Effector memory CD4-positive, alpha-beta T cell (primary cell): ENCODE results near the gene PAK1.

ENCODE experiments used
- DNase-seq, 3 donors: peaks; one replicate each; pipeline ENCODE4 v3.0.0-alpha.2; 2020
- H3K27ac ChIP-seq: 2 replicates; pipeline ENCODE4 v1.7.0; 2013; ENCODE audit warnings: mild to moderate bottlenecking, low read length, moderate library complexity; ENCODE audit not compliant: insufficient read depth, poor library complexity, severe bottlenecking
- H3K27me3 ChIP-seq: replicated peaks from 2 replicates; pipeline ENCODE4 v1.7.0; 2013; ENCODE audit warnings: mild to moderate bottlenecking, low read length; ENCODE audit not compliant: insufficient read depth, control insufficient read depth, poor library complexity, severe bottlenecking
- H3K36me3 ChIP-seq: 2 replicates; pipeline ENCODE4 v1.7.0; 2013; ENCODE audit warnings: mild to moderate bottlenecking, low read length, moderate library complexity; ENCODE audit not compliant: control insufficient read depth, insufficient read depth
- H3K4me1 ChIP-seq: 2 replicates; pipeline ENCODE4 v1.7.0; 2013; ENCODE audit warnings: low read length, mild to moderate bottlenecking; ENCODE audit not compliant: control insufficient read depth, insufficient read depth, poor library complexity, severe bottlenecking
- H3K4me3 ChIP-seq: 2 replicates; pipeline ENCODE4 v1.7.0; 2013; ENCODE audit warnings: low read length, low read depth, mild to moderate bottlenecking; ENCODE audit not compliant: insufficient read depth, poor library complexity, severe bottlenecking
- H3K9me3 ChIP-seq: 2 replicates; pipeline ENCODE4 v1.7.0; 2013; ENCODE audit warnings: mild to moderate bottlenecking, low read length, moderate library complexity; ENCODE audit not compliant: control insufficient read depth
- total RNA-seq, 3 donors: gene quantifications; one replicate each; lab custom pipeline; 2026; lab: John Stamatoyannopoulos, UW

Gene PAK1
- 10.9 to 16.1 (median 13.1) reads per million in 3 donors for total RNA-seq

- peak within 1 kb of the TSS; percentile 57 for H3K27ac ChIP-seq
- H3K36me3 ChIP-seq: no peaks in the 10 kb centered on the region
- no peaks in the 10 kb centered on the region for H3K27me3 ChIP-seq
- peak within 1 kb of the TSS; percentile 53 for H3K4me3 ChIP-seq
- peaks cover 5% of the 10 kb centered on the region for H3K4me1 ChIP-seq
- peak; percentile 89 to 92 (median 90) for DNase-seq
- H3K9me3 ChIP-seq: no peaks in the 10 kb centered on the region
Observed at GRCh38 chr11:77473801-77474683, at the start of gene PAK1. Gene PAK1, minus strand, starts transcription at chr11:77474094. Its CDS starts 81,574 bp downstream, at chr11:77392520.

- H3K36me3 ChIP-seq: no peaks in the 10 kb centered on the region
- H3K9me3 ChIP-seq: no peaks in the 10 kb centered on the region
- no peak overlapping the region for H3K27ac ChIP-seq
- no peaks in the 10 kb centered on the region for H3K4me1 ChIP-seq
- H3K4me3 ChIP-seq: no peak overlapping the region
- no peak for DNase-seq
- no peaks in the 10 kb centered on the region for H3K27me3 ChIP-seq
Observed at GRCh38 chr11:77522215-77522614, 48.3 kb upstream of the PAK1 start.

- Histone ChIP-seq H3K9me3 (no peaks in the 10 kb centered on the region), H3K27ac (no peak overlapping the region), H3K36me3 (no peaks in the 10 kb centered on the region), H3K4me3 (no peak overlapping the region), H3K4me1 (no peaks in the 10 kb centered on the region), H3K27me3 (no peaks in the 10 kb centered on the region)
- DNase-seq: no peak
Observed at GRCh38 chr11:77519847-77520246, 46.0 kb upstream of the PAK1 start.

GRCh38 chr11:77518471-77518870 is 44.6 kb upstream of the PAK1 start:
- no peak overlapping the region for H3K4me3 ChIP-seq
- no peak overlapping the region for H3K27ac ChIP-seq
- no peaks in the 10 kb centered on the region for H3K9me3 ChIP-seq
- no peaks in the 10 kb centered on the region for H3K27me3 ChIP-seq
- H3K4me1 ChIP-seq: no peaks in the 10 kb centered on the region
- no peaks in the 10 kb centered on the region for H3K36me3 ChIP-seq
- no peak for DNase-seq

GRCh38 chr11:77517753-77518152 is 43.9 kb upstream of the PAK1 start:
- Histone ChIP-seq H3K9me3 (no peaks in the 10 kb centered on the region), H3K27ac (no peak overlapping the region), H3K4me3 (no peak overlapping the region), H3K36me3 (no peaks in the 10 kb centered on the region), H3K27me3 (no peaks in the 10 kb centered on the region), H3K4me1 (no peaks in the 10 kb centered on the region)
- DNase-seq: no peak

- no peak overlapping the region for H3K27ac ChIP-seq
- no peaks in the 10 kb centered on the region for H3K9me3 ChIP-seq
- H3K4me3 ChIP-seq: no peak overlapping the region
- H3K4me1 ChIP-seq: no peaks in the 10 kb centered on the region
- DNase-seq: no peak
- H3K27me3 ChIP-seq: no peaks in the 10 kb centered on the region
- H3K36me3 ChIP-seq: no peaks in the 10 kb centered on the region
Observed at GRCh38 chr11:77517226-77517625, 43.3 kb upstream of the PAK1 start.

- no peak for DNase-seq
- Histone ChIP-seq H3K27ac (no peak overlapping the region), H3K27me3 (no peaks in the 10 kb centered on the region), H3K9me3 (no peaks in the 10 kb centered on the region), H3K4me1 (no peaks in the 10 kb centered on the region), H3K36me3 (no peaks in the 10 kb centered on the region), H3K4me3 (no peak overlapping the region)
Observed at GRCh38 chr11:77515483-77515882, 41.6 kb upstream of the PAK1 start.

- no peak overlapping the region for H3K27ac ChIP-seq
- H3K36me3 ChIP-seq: no peaks in the 10 kb centered on the region
- H3K4me1 ChIP-seq: no peaks in the 10 kb centered on the region
- H3K4me3 ChIP-seq: no peak overlapping the region
- no peak for DNase-seq
- H3K27me3 ChIP-seq: no peaks in the 10 kb centered on the region
- no peaks in the 10 kb centered on the region for H3K9me3 ChIP-seq
Observed at GRCh38 chr11:77515063-77515462, 41.2 kb upstream of the PAK1 start.

- H3K27ac ChIP-seq: no peak overlapping the region
- no peaks in the 10 kb centered on the region for H3K4me1 ChIP-seq
- no peak for DNase-seq
- no peaks in the 10 kb centered on the region for H3K36me3 ChIP-seq
- no peaks in the 10 kb centered on the region for H3K9me3 ChIP-seq
- H3K27me3 ChIP-seq: no peaks in the 10 kb centered on the region
- H3K4me3 ChIP-seq: no peak overlapping the region
Observed at GRCh38 chr11:77512092-77512491, 38.2 kb upstream of the PAK1 start.

- no peaks in the 10 kb centered on the region for H3K36me3 ChIP-seq
- H3K27me3 ChIP-seq: no peaks in the 10 kb centered on the region
- H3K27ac ChIP-seq: no peak overlapping the region
- no peaks in the 10 kb centered on the region for H3K9me3 ChIP-seq
- H3K4me1 ChIP-seq: no peaks in the 10 kb centered on the region
- DNase-seq: no peak
- no peak overlapping the region for H3K4me3 ChIP-seq
Observed at GRCh38 chr11:77510851-77511250, 37.0 kb upstream of the PAK1 start.
